GM23338 (cell line): ENCODE results near the gene PCSK5. TPM values are rescaled to one million over a fixed set of nuclear protein-coding genes. Genes with fewer than 3 reads are reported as not detected.

ENCODE experiments used
- ATAC-seq: fragments of 200-7000 bp; cut with Tn5 transposase; 3 replicates; pipeline ENCODE4 v1.9.1; 2020
- DNase-seq: peaks from one replicate; pipeline ENCODE4 v3.0.0-alpha.2; 2015; ENCODE audit warnings: low spot score
- H2AFZ ChIP-seq: fragments of 200-600 bp; sonication (generic); 2 replicates; pipeline ENCODE4 v1.8.0; 2016; ENCODE audit warnings: antibody characterized with exemption, mild to moderate bottlenecking, moderate library complexity
- H3F3A ChIP-seq: fragments of 200-600 bp; sonication (generic); replicated peaks from 2 replicates; pipeline ENCODE4 v1.8.0; 2017; ENCODE audit warnings: antibody characterized with exemption, mixed run types, low read depth
- H3K27ac ChIP-seq: fragments of 200-600 bp; sonication (generic); 2 replicates; pipeline ENCODE4 v1.6.1; 2016; ENCODE audit warnings: low read depth
- H3K27me3 ChIP-seq: fragments of 200-600 bp; sonication (generic); 2 replicates; pipeline ENCODE4 v1.8.0; 2016; ENCODE audit warnings: mild to moderate bottlenecking, mixed run types, moderate library complexity; ENCODE audit not compliant: insufficient read depth
- H3K36me3 ChIP-seq: fragments of 200-600 bp; sonication (generic); 2 replicates; pipeline ENCODE4 v1.8.0; 2016; ENCODE audit warnings: mild to moderate bottlenecking; ENCODE audit not compliant: insufficient read depth
- H3K4me1 ChIP-seq: fragments of 200-600 bp; sonication (generic); 2 replicates; pipeline ENCODE4 v1.8.0; 2016; ENCODE audit warnings: mild to moderate bottlenecking, moderate library complexity; ENCODE audit not compliant: insufficient read depth
- H3K4me2 ChIP-seq: fragments of 200-600 bp; sonication (generic); 2 replicates; pipeline ENCODE4 v1.7.1; 2017; ENCODE audit warnings: mixed run types
- H3K4me3 ChIP-seq: fragments of 200-600 bp; sonication (generic); 2 replicates; pipeline ENCODE4 v1.6.1; 2016; ENCODE audit warnings: mixed run types
- H3K79me2 ChIP-seq: fragments of 200-600 bp; sonication (generic); replicated peaks from 2 replicates; pipeline ENCODE4 v1.8.0; 2017; ENCODE audit warnings: mild to moderate bottlenecking; ENCODE audit not compliant: insufficient read depth
- H3K9me2 ChIP-seq: fragments of 200-600 bp; sonication (generic); 2 replicates; pipeline ENCODE4 v1.8.0; 2017; ENCODE audit not compliant: insufficient read depth
- H4K20me1 ChIP-seq: fragments of 200-600 bp; sonication (generic); replicated peaks from 2 replicates; pipeline ENCODE4 v1.8.0; 2017; ENCODE audit warnings: mild to moderate bottlenecking; ENCODE audit not compliant: insufficient read depth
- H3K27ac Mint-ChIP-seq: 2 replicates; pipeline ENCODE4 v1.8.0; 2020; ENCODE audit warnings: inconsistent platforms, mild to moderate bottlenecking, moderate library complexity, mixed read lengths
- H3K27me3 Mint-ChIP-seq: 3 replicates; pipeline ENCODE4 v1.8.0; 2022; ENCODE audit warnings: low read depth, mild to moderate bottlenecking, moderate library complexity, mixed read lengths, inconsistent platforms; ENCODE audit not compliant: insufficient read depth, poor library complexity
- H3K36me3 Mint-ChIP-seq: 3 replicates; pipeline ENCODE4 v1.8.0; 2021; ENCODE audit warnings: low read depth, mild to moderate bottlenecking, inconsistent platforms, moderate library complexity, mixed read lengths
- H3K4me1 Mint-ChIP-seq: 3 replicates; pipeline ENCODE4 v1.8.0; 2020; ENCODE audit warnings: mild to moderate bottlenecking, inconsistent platforms, mixed read lengths
- H3K4me3 Mint-ChIP-seq: 3 replicates; pipeline ENCODE4 v1.8.0; 2021; ENCODE audit warnings: moderate library complexity, mild to moderate bottlenecking, inconsistent platforms, mixed read lengths
- H3K9me3 Mint-ChIP-seq: 3 replicates; pipeline ENCODE4 v1.8.0; 2020; ENCODE audit warnings: moderate library complexity, mild to moderate bottlenecking, inconsistent platforms, mixed read lengths
- CREB1 ChIP-seq: fragments of 250-450 bp; sonication (Bioruptor Pico); IDR thresholded peaks from 2 replicates; pipeline ENCODE4 v1.5.0; 2020; ENCODE audit warnings: low read depth, mild to moderate bottlenecking, moderate library complexity
- EZH2 ChIP-seq: fragments of 200-600 bp; sonication (generic); IDR thresholded peaks from one replicate; pipeline ENCODE4 v1.8.0; 2017; ENCODE audit warnings: antibody characterized with exemption, mild to moderate bottlenecking, low read depth; ENCODE audit not compliant: unreplicated experiment
- EZH2phosphoT487 ChIP-seq: fragments of 200-600 bp; sonication (generic); IDR thresholded peaks from one replicate; pipeline ENCODE4 v1.8.1; 2018; ENCODE audit warnings: antibody characterized with exemption; ENCODE audit not compliant: unreplicated experiment
- JUNB ChIP-seq: IDR thresholded peaks from one replicate; pipeline ENCODE4 v1.6.1; 2016; ENCODE audit warnings: antibody characterized with exemption; ENCODE audit not compliant: unreplicated experiment
- NANOG ChIP-seq: IDR thresholded peaks from 2 replicates; pipeline ENCODE4 v1.6.1; 2016; ENCODE audit warnings: antibody characterized with exemption, borderline replicate concordance
- POLR2AphosphoS5 ChIP-seq: IDR thresholded peaks from 2 replicates; pipeline ENCODE4 v1.6.1; 2016; ENCODE audit warnings: antibody characterized with exemption, low read depth
- STAT1 ChIP-seq: IDR thresholded peaks from one replicate; pipeline ENCODE4 v1.6.1; 2016; ENCODE audit warnings: antibody characterized with exemption; ENCODE audit not compliant: unreplicated experiment
- ZNF114 ChIP-seq: fragments of 250-450 bp; sonication (Bioruptor Pico); IDR thresholded peaks from 2 replicates; pipeline ENCODE4 v1.5.0; 2020; ENCODE audit warnings: mild to moderate bottlenecking, moderate library complexity
- ZNF331 ChIP-seq: fragments of 250-450 bp; sonication (Bioruptor Pico); IDR thresholded peaks from 2 replicates; pipeline ENCODE4 v1.5.0; 2020; ENCODE audit warnings: low read depth, mild to moderate bottlenecking, moderate library complexity
- polyA plus RNA-seq: library from polyadenylated mRNA; unstranded; fragments of >200 nt; fragmentation: Nextera tagmentation; extraction: Ambion mirVana; gene quantifications from 2 replicates; pipeline ENCODE4 v1.2.1, GENCODE V29; 2016
- total RNA-seq: library from RNA; depleted of rRNA; stranded (reverse); fragments of >200 nt; shearing (Covaris generic); gene quantifications from 2 replicates; pipeline ENCODE4 v1.2.3, GENCODE V29; 2014
- TF ChIP-seq, protein P1 (sequence below), 2 experiments: fragments of 200-600 bp in 1 of 2; sonication (generic) in 1 of 2; conservative IDR thresholded peaks; 2 replicates each; pipeline versions ENCODE4 v1.5.1 to v1.6.1; 2016 to 2017; ENCODE audit warnings: antibody characterized with exemption in 2 of 2, low read depth in 2 of 2, mild to moderate bottlenecking in 2 of 2, moderate library complexity in 1 of 2
- TF ChIP-seq, protein P2 (sequence below): IDR thresholded peaks from 2 replicates; pipeline ENCODE4 v1.6.1; 2016; ENCODE audit warnings: antibody characterized with exemption
- TF ChIP-seq, protein P3 (sequence below): fragments of 250-450 bp; sonication (Bioruptor Pico); IDR thresholded peaks from 2 replicates; pipeline ENCODE4 v1.5.0; 2020; ENCODE audit warnings: mild to moderate bottlenecking, moderate library complexity
- TF ChIP-seq, protein P4 (sequence below): IDR thresholded peaks from one replicate; pipeline ENCODE4 v1.6.1; 2018; ENCODE audit warnings: antibody characterized with exemption; ENCODE audit not compliant: unreplicated experiment

PCSK5 gene
- total and polyA plus RNA-seq, 2 experiments from 2014 or later, result 12.3 to 34.8 TPM

DNA sequence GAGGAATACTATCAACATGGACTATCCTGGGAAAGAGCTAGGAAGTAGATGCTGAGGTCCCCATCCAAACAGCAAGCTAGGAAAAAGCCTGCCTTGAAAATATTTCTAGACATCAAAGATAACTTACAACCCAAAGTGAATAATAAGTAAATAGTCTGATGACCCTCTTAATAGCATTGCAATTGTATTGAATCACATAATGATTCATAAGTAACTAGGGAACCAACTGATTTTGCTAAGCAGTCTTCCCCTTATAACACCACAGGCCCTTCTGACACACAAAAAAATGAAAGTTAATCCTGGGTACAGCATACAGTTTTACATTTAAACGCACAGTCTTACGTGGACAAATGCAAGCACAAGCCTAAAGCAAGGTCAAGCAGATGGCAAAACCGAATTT is 304.4 kb downstream of the PCSK5 start:
- Mint-ChIP-seq H3K36me3 (no peaks in the 10 kb centered on the region; the same call in 2 of the 3 replicates), H3K4me1 (no peaks in the 10 kb centered on the region), H3K27ac (no peak overlapping the region), H3K9me3 (no peaks in the 10 kb centered on the region), H3K27me3 (no peaks in the 10 kb centered on the region), H3K4me3 (no peak overlapping the region)
- ATAC-seq, result no peak
- peaks cover 13% of the 10 kb centered on the region; the same call in 1 of the 2 replicates for H3K36me3 ChIP-seq
- H3K27ac ChIP-seq, result no peak overlapping the region
- no peak overlapping the region for H2AFZ ChIP-seq
- no peaks in the 10 kb centered on the region for H3K4me1 ChIP-seq
- H3K4me3 ChIP-seq, result no peak overlapping the region
- no peaks in the 10 kb centered on the region for H3F3A ChIP-seq
- DNase-seq, result no peak
- H3K27me3 ChIP-seq, result no peaks in the 10 kb centered on the region
- TF ChIP-seq, protein P1, sequence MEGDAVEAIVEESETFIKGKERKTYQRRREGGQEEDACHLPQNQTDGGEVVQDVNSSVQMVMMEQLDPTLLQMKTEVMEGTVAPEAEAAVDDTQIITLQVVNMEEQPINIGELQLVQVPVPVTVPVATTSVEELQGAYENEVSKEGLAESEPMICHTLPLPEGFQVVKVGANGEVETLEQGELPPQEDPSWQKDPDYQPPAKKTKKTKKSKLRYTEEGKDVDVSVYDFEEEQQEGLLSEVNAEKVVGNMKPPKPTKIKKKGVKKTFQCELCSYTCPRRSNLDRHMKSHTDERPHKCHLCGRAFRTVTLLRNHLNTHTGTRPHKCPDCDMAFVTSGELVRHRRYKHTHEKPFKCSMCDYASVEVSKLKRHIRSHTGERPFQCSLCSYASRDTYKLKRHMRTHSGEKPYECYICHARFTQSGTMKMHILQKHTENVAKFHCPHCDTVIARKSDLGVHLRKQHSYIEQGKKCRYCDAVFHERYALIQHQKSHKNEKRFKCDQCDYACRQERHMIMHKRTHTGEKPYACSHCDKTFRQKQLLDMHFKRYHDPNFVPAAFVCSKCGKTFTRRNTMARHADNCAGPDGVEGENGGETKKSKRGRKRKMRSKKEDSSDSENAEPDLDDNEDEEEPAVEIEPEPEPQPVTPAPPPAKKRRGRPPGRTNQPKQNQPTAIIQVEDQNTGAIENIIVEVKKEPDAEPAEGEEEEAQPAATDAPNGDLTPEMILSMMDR (conservative IDR thresholded peaks at IDR 0.05; ENCODE audit: low read depth in 2 of 2), result no peak
- TF ChIP-seq, protein P2, sequence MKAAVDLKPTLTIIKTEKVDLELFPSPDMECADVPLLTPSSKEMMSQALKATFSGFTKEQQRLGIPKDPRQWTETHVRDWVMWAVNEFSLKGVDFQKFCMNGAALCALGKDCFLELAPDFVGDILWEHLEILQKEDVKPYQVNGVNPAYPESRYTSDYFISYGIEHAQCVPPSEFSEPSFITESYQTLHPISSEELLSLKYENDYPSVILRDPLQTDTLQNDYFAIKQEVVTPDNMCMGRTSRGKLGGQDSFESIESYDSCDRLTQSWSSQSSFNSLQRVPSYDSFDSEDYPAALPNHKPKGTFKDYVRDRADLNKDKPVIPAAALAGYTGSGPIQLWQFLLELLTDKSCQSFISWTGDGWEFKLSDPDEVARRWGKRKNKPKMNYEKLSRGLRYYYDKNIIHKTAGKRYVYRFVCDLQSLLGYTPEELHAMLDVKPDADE, result no peak
- no peak for TF ChIP-seq EZH2
- TF ChIP-seq NANOG, result no peak
- TF ChIP-seq ZNF114 (CRISPR knock-in tag), result no peak
- no peak for TF ChIP-seq EZH2phosphoT487
- no peak for TF ChIP-seq JUNB
- TF ChIP-seq, protein P3, sequence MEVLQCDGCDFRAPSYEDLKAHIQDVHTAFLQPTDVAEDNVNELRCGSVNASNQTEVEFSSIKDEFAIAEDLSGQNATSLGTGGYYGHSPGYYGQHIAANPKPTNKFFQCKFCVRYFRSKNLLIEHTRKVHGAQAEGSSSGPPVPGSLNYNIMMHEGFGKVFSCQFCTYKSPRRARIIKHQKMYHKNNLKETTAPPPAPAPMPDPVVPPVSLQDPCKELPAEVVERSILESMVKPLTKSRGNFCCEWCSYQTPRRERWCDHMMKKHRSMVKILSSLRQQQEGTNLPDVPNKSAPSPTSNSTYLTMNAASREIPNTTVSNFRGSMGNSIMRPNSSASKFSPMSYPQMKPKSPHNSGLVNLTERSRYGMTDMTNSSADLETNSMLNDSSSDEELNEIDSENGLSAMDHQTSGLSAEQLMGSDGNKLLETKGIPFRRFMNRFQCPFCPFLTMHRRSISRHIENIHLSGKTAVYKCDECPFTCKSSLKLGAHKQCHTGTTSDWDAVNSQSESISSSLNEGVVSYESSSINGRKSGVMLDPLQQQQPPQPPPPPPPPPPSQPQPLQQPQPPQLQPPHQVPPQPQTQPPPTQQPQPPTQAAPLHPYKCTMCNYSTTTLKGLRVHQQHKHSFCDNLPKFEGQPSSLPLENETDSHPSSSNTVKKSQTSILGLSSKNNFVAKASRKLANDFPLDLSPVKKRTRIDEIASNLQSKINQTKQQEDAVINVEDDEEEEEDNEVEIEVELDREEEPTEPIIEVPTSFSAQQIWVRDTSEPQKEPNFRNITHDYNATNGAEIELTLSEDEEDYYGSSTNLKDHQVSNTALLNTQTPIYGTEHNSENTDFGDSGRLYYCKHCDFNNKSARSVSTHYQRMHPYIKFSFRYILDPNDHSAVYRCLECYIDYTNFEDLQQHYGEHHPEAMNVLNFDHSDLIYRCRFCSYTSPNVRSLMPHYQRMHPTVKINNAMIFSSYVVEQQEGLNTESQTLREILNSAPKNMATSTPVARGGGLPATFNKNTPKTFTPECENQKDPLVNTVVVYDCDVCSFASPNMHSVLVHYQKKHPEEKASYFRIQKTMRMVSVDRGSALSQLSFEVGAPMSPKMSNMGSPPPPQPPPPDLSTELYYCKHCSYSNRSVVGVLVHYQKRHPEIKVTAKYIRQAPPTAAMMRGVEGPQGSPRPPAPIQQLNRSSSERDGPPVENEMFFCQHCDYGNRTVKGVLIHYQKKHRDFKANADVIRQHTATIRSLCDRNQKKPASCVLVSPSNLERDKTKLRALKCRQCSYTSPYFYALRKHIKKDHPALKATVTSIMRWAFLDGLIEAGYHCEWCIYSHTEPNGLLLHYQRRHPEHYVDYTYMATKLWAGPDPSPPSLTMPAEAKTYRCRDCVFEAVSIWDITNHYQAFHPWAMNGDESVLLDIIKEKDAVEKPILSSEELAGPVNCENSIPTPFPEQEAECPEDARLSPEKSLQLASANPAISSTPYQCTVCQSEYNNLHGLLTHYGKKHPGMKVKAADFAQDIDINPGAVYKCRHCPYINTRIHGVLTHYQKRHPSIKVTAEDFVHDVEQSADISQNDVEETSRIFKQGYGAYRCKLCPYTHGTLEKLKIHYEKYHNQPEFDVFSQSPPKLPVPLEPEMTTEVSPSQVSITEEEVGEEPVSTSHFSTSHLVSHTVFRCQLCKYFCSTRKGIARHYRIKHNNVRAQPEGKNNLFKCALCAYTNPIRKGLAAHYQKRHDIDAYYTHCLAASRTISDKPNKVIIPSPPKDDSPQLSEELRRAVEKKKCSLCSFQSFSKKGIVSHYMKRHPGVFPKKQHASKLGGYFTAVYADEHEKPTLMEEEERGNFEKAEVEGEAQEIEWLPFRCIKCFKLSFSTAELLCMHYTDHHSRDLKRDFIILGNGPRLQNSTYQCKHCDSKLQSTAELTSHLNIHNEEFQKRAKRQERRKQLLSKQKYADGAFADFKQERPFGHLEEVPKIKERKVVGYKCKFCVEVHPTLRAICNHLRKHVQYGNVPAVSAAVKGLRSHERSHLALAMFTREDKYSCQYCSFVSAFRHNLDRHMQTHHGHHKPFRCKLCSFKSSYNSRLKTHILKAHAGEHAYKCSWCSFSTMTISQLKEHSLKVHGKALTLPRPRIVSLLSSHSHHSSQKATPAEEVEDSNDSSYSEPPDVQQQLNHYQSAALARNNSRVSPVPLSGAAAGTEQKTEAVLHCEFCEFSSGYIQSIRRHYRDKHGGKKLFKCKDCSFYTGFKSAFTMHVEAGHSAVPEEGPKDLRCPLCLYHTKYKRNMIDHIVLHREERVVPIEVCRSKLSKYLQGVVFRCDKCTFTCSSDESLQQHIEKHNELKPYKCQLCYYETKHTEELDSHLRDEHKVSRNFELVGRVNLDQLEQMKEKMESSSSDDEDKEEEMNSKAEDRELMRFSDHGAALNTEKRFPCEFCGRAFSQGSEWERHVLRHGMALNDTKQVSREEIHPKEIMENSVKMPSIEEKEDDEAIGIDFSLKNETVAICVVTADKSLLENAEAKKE (CRISPR knock-in tag), result no peak
- TF ChIP-seq POLR2AphosphoS5, result no peak
- TF ChIP-seq CREB1, result no peak
- TF ChIP-seq, protein P4, sequence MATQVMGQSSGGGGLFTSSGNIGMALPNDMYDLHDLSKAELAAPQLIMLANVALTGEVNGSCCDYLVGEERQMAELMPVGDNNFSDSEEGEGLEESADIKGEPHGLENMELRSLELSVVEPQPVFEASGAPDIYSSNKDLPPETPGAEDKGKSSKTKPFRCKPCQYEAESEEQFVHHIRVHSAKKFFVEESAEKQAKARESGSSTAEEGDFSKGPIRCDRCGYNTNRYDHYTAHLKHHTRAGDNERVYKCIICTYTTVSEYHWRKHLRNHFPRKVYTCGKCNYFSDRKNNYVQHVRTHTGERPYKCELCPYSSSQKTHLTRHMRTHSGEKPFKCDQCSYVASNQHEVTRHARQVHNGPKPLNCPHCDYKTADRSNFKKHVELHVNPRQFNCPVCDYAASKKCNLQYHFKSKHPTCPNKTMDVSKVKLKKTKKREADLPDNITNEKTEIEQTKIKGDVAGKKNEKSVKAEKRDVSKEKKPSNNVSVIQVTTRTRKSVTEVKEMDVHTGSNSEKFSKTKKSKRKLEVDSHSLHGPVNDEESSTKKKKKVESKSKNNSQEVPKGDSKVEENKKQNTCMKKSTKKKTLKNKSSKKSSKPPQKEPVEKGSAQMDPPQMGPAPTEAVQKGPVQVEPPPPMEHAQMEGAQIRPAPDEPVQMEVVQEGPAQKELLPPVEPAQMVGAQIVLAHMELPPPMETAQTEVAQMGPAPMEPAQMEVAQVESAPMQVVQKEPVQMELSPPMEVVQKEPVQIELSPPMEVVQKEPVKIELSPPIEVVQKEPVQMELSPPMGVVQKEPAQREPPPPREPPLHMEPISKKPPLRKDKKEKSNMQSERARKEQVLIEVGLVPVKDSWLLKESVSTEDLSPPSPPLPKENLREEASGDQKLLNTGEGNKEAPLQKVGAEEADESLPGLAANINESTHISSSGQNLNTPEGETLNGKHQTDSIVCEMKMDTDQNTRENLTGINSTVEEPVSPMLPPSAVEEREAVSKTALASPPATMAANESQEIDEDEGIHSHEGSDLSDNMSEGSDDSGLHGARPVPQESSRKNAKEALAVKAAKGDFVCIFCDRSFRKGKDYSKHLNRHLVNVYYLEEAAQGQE, result no peak
- TF ChIP-seq STAT1, result no peak
- no peak for TF ChIP-seq ZNF331 (CRISPR knock-in tag)
- H3K4me2 ChIP-seq, result no peak overlapping the region
- no peaks in the 10 kb centered on the region for H4K20me1 ChIP-seq
- no peaks in the 10 kb centered on the region for H3K79me2 ChIP-seq
- 0 out of 2 replicates have a peak, but pooled peaks cover under 1% of the 10 kb centered on the region for H3K9me2 ChIP-seq
